Fibroblast of the aortic adventitia (primary cell): ENCODE measurements around the gene CPA1. TPM values are rescaled to one million over a fixed set of nuclear protein-coding genes. Genes with fewer than 3 reads are reported as not detected.

Experiments
- DNase-seq: peaks from one replicate; pipeline ENCODE4 v3.0.0-alpha.2; 2010; ENCODE audit warnings: low read depth
- H3K4me3 ChIP-seq: 2 replicates; pipeline ENCODE4 v1.5.1; 2011; ENCODE audit warnings: low read depth, mild to moderate bottlenecking, control low read depth, low read length, moderate library complexity
- CTCF ChIP-seq: IDR thresholded peaks from 2 replicates; pipeline ENCODE4 v1.5.1; 2011; ENCODE audit warnings: mild to moderate bottlenecking, low read length, control low read depth, inconsistent platforms; ENCODE audit not compliant: insufficient read depth
- total RNA-seq: library from RNA; depleted of rRNA; stranded (reverse); fragments of >200 nt; gene quantifications from 2 replicates; pipeline ENCODE4 v1.2.3, GENCODE V29; 2012; ENCODE audit warnings: low replicate concordance

The CPA1 gene
- total RNA-seq, 1 donor: 0.45 TPM

- DNase-seq: peak; percentile 96
- H3K4me3 ChIP-seq: no peak overlapping the region
- TF ChIP-seq CTCF: no peak
Observed at GRCh38 chr7:130356121-130356875, 24.0 kb upstream of the CPA1 start.

GRCh38 chr7:130356876-130357611 lies 23.2 kb upstream of the CPA1 start:
- peak; percentile 84 for DNase-seq

GRCh38 chr7:130358471-130358870 lies 21.8 kb upstream of the CPA1 start:
- no peak for DNase-seq
- no peak overlapping the region for H3K4me3 ChIP-seq
- no peak for TF ChIP-seq CTCF

More at GRCh38 chr7:130356876-130357611, 23.2 kb upstream of the CPA1 start:
- no peak overlapping the region for H3K4me3 ChIP-seq
- TF ChIP-seq CTCF: no peak

GRCh38 chr7:130359276-130359857 lies 20.9 kb upstream of the CPA1 start:
- no peak for DNase-seq
- no peak for TF ChIP-seq CTCF
- no peak overlapping the region for H3K4me3 ChIP-seq

GRCh38 chr7:130360518-130360917 lies 19.8 kb upstream of the CPA1 start:
- TF ChIP-seq CTCF: no peak
- H3K4me3 ChIP-seq: no peak overlapping the region
- no peak for DNase-seq

- DNase-seq: no peak
- H3K4me3 ChIP-seq: no peak overlapping the region
- TF ChIP-seq CTCF: no peak
Observed at GRCh38 chr7:130361681-130362080, 18.6 kb upstream of the CPA1 start.
